MCF 10A (cell line): ENCODE results near the gene HSPB2. TPM values are rescaled to one million over a fixed set of nuclear protein-coding genes. Genes with fewer than 3 reads are reported as not detected.
A peak's percentile ranks its signal among the peaks of the same experiment; 100 is the strongest.

Source experiments
- BruUV-seq: library from RNA; stranded (reverse); fragments of 400-500 nt; replicated peaks from 2 replicates; lab custom pipeline; 2021; lab: Mats Ljungman, UMichigan
- CTCF ChIA-PET: fragments of 300-600 bp; sonication (Branson Sonifier 250); formaldehyde crosslinking; extraction: SDS; loops from one replicate; lab custom pipeline; 2021; ENCODE audit warnings: antibody characterized with exemption, inconsistent platforms; lab: Yijun Ruan, JAX
- POLR2A ChIA-PET: fragments of 300-600, 350-650 bp; sonication (Branson Sonifier 250); formaldehyde crosslinking; extraction: SDS; loops from one replicate; lab custom pipeline; 2020; ENCODE audit warnings: antibody characterized with exemption, inconsistent platforms; lab: Yijun Ruan, JAX
- DNase-seq: peaks from one replicate; pipeline ENCODE4 v3.0.0-alpha.2; 2018; ENCODE audit not compliant: unreplicated experiment
- H3K27ac Mint-ChIP-seq: one replicate; pipeline ENCODE4 v1.8.0; 2022; ENCODE audit warnings: mild to moderate bottlenecking, low read depth, mixed read lengths; ENCODE audit not compliant: unreplicated experiment
- H3K27me3 Mint-ChIP-seq: one replicate; pipeline ENCODE4 v1.8.0; 2022; ENCODE audit warnings: mixed read lengths; ENCODE audit not compliant: insufficient read depth, unreplicated experiment
- H3K36me3 Mint-ChIP-seq: one replicate; pipeline ENCODE4 v1.8.0; 2022; ENCODE audit warnings: mild to moderate bottlenecking, moderate library complexity, mixed read lengths; ENCODE audit not compliant: insufficient read depth, unreplicated experiment
- H3K4me1 Mint-ChIP-seq: one replicate; pipeline ENCODE4 v1.8.0; 2022; ENCODE audit warnings: mixed read lengths; ENCODE audit not compliant: insufficient read depth, unreplicated experiment
- H3K4me3 Mint-ChIP-seq: one replicate; pipeline ENCODE4 v1.8.0; 2022; ENCODE audit warnings: mild to moderate bottlenecking, moderate library complexity, mixed read lengths; ENCODE audit not compliant: unreplicated experiment
- H3K9me3 Mint-ChIP-seq: one replicate; pipeline ENCODE4 v1.8.0; 2022; ENCODE audit warnings: mixed read lengths; ENCODE audit not compliant: unreplicated experiment
- intact Hi-C: fragments of 100-400 bp; cut with micrococcal nuclease; formaldehyde crosslinking; loops from 2 replicates; pipeline ENCODE4 v1.14.1; 2022
- total RNA-seq: library from RNA; stranded (reverse); gene quantifications from 2 replicates; pipeline ENCODE4 v1.2.3, GENCODE V29; 2022
- TF ChIP-seq, protein P1 (sequence below): fragments of 200-600 bp; IDR thresholded peaks from one replicate; pipeline ENCODE4 v1.8.0; 2022; ENCODE audit warnings: antibody characterized with exemption, mild to moderate bottlenecking; ENCODE audit not compliant: unreplicated experiment

Gene HSPB2
- total RNA-seq, 1 experiment from 2014 or later = 0.23 TPM

DNA sequence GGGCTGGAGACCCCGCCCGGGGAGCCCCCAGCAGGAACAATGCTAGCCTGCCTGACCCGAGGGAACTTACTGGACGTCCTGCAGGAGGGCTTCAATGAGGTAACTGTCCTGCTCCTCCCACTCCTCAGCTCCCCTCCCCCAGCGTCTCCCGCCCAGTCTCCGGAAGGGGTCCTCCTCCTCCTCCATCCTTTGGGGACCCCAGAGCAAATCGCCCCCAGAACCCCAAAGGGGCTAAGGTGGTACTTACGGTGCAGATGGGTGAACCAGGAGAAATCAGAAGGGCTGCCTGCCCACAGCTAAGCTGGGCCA is 24.9 kb downstream of the HSPB2 start:
- intact Hi-C loops = no loop called here
- DNase-seq = no peak
- Mint-ChIP-seq H3K4me3 (peak overlapping the region; percentile 71), H3K27me3 (no peaks in the 10 kb centered on the region), H3K4me1 (peaks cover 64% of the 10 kb centered on the region), H3K9me3 (no peaks in the 10 kb centered on the region), H3K36me3 (no peaks in the 10 kb centered on the region), H3K27ac (peak overlapping the region; percentile 8)
- CTCF ChIA-PET = interaction anchor here (0.7 to 21.3 kb wide), 5 partner anchors 24 to 1938 kb away, joined by 3 to 564 read pairs (median 6); no protein-coding TSS in a partner anchor
- TF ChIP-seq, protein P1, sequence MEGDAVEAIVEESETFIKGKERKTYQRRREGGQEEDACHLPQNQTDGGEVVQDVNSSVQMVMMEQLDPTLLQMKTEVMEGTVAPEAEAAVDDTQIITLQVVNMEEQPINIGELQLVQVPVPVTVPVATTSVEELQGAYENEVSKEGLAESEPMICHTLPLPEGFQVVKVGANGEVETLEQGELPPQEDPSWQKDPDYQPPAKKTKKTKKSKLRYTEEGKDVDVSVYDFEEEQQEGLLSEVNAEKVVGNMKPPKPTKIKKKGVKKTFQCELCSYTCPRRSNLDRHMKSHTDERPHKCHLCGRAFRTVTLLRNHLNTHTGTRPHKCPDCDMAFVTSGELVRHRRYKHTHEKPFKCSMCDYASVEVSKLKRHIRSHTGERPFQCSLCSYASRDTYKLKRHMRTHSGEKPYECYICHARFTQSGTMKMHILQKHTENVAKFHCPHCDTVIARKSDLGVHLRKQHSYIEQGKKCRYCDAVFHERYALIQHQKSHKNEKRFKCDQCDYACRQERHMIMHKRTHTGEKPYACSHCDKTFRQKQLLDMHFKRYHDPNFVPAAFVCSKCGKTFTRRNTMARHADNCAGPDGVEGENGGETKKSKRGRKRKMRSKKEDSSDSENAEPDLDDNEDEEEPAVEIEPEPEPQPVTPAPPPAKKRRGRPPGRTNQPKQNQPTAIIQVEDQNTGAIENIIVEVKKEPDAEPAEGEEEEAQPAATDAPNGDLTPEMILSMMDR = no peak
- POLR2A ChIA-PET = interaction anchor here (1.2 to 21.8 kb wide), 7 partner anchors 10 to 149 kb away, joined by 3 to 513 read pairs (median 17); partner anchors contain the start of genes SDHD and TIMM8B
- no TSS peak for BruUV-seq

GRCh38 chr11:111937844-111938243 is 25.3 kb downstream of the HSPB2 start:
- Mint-ChIP-seq H3K4me1 (peaks cover 60% of the 10 kb centered on the region), H3K27me3 (no peaks in the 10 kb centered on the region), H3K9me3 (no peaks in the 10 kb centered on the region), H3K36me3 (no peaks in the 10 kb centered on the region), H3K4me3 (peak overlapping the region; percentile 71), H3K27ac (peak overlapping the region; percentile 8)
- DNase-seq = no peak
- TF ChIP-seq, protein P1 = no peak
- intact Hi-C loops = loop anchor here (2.0 kb wide), 1 partner anchor 59 kb away; the partner anchor contains the start of genes CFAP68 and FDXACB1
- ChIA-PET CTCF (interaction anchor here (0.7 to 21.3 kb wide), 5 partner anchors 23 to 1939 kb away, joined by 3 to 564 read pairs (median 6); no protein-coding TSS in a partner anchor), POLR2A (interaction anchor here (0.6 to 21.8 kb wide), 12 partner anchors 9 to 289 kb away, joined by 3 to 513 read pairs (median 7); partner anchors contain the start of genes SDHD and TIMM8B)
- no TSS peak for BruUV-seq

DNA sequence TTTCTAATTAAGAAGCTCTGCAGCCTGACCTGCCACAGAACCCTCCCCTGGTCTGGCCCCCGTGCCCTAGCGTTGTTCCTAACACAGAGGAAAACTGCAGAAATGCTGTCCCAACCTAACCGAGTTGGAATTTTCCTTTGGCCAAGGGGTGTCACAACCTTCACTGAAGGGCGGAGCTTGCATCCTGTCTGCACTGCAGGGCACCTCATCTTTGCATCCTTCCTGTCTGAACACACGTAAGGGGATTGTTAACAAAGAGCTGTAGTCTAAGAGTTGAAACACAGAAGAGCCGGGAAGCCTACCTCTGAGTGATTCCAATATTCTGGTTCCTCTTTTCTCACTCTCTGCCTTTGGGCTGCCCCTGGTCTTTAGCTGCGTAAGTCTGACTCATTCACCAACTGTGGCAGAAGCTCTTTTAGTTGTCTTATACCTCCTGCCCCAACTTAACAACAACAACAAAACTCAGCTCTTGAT is 26.2 kb downstream of the HSPB2 start:
- ChIA-PET POLR2A (interaction anchor here (0.8 to 21.8 kb wide), 16 partner anchors 8 to 148 kb away, joined by 3 to 513 read pairs (median 6); partner anchors contain the start of genes ALG9, SDHD and TIMM8B), CTCF (interaction anchor here (0.6 to 21.3 kb wide), 8 partner anchors 9 to 224 kb away, joined by 3 to 564 read pairs (median 4); no protein-coding TSS in a partner anchor)
- no peaks in the 10 kb centered on the region for H3K27me3 Mint-ChIP-seq
- H3K9me3 Mint-ChIP-seq = no peaks in the 10 kb centered on the region
- H3K27ac Mint-ChIP-seq = peak overlapping the region; percentile 8
- peak overlapping the region; percentile 71 for H3K4me3 Mint-ChIP-seq
- TF ChIP-seq, protein P1 = no peak
- H3K36me3 Mint-ChIP-seq = no peaks in the 10 kb centered on the region
- peak; percentile 67 for DNase-seq
- peaks cover 60% of the 10 kb centered on the region for H3K4me1 Mint-ChIP-seq
- BruUV-seq = no TSS peak
- intact Hi-C loops = loop anchor here (2.0 kb wide), 1 partner anchor 60 kb away; the partner anchor contains the start of genes CFAP68 and FDXACB1
